Neutrophil (primary cell): ENCODE data around the gene OTUB1.

Experiments used
- H3K27ac ChIP-seq: fragments of 200-600 bp; sonication (generic); 2 replicates; pipeline ENCODE4 v1.5.1; 2016; ENCODE audit warnings: mild to moderate bottlenecking, moderate library complexity
- H3K27me3 ChIP-seq: fragments of 200-600 bp; sonication (generic); 2 replicates; pipeline ENCODE4 v1.6.0; 2016; ENCODE audit warnings: mild to moderate bottlenecking
- H3K36me3 ChIP-seq: fragments of 200-600 bp; sonication (generic); 2 replicates; pipeline ENCODE4 v1.5.1; 2017
- H3K4me1 ChIP-seq, 2 experiments: fragments of 200-600 bp in 1 of 2; sonication (generic) in 1 of 2; 1 replicate in 1 of 2; 2 replicates in 1 of 2; pipeline versions ENCODE4 v1.5.1 to v1.6.1; 2013 to 2016; ENCODE audit warnings: low read depth in 1 of 2, low read length in 1 of 2, mild to moderate bottlenecking in 1 of 2, moderate library complexity in 1 of 2; ENCODE audit not compliant: control insufficient read depth in 1 of 2, insufficient read depth in 1 of 2
- H3K4me3 ChIP-seq, 2 experiments: fragments of 200-600 bp in 1 of 2; sonication (generic) in 1 of 2; 1 replicate in 1 of 2; 2 replicates in 1 of 2; pipeline ENCODE4 v1.5.1; 2013 to 2016; ENCODE audit warnings: low read depth in 1 of 2, low read length in 1 of 2, mild to moderate bottlenecking in 1 of 2, moderate library complexity in 1 of 2
- H3K9me3 ChIP-seq: fragments of 200-600 bp; sonication (generic); 2 replicates; pipeline ENCODE4 v1.5.1; 2016
- CTCF ChIP-seq: fragments of 200-600 bp; sonication (generic); IDR thresholded peaks from 2 replicates; pipeline ENCODE4 v1.5.1; 2016; ENCODE audit warnings: antibody characterized with exemption

OTUB1 gene

DNA sequence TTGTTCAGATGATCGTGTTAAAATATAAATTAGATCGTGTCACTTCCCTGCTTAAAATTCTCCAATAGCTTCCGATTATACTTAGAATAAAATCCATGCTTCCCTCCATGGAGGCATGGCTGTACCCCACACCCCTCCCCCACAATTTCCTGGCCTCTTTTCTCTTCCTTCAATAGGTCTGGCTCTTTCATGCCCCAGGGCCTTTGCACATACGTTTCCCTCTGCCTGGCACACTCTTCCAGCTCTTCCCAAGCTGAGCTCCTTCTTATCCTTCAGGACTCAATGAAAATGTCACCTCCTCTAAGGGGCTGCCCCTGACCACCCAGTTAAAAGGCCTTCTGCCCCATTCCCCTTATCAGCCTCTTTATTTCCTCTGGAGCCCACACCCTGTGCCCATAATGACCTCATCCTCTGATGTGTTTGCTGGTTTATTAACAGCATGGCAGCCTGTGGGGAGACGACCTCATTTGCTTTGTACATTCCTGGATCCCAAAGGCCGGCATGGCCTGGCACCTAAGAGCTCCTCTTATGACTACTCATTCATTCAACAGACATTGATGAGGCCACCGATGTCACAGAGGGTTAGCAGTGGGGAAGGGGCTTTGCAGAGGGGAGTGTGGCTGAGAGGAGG lies 40.5 kb downstream of the OTUB1 start:
- Histone ChIP-seq H3K36me3 (no peaks in the 10 kb centered on the region), H3K27me3 (peaks cover 2% of the 10 kb centered on the region), H3K4me1 (peaks cover 10 to 15% of the 10 kb centered on the region in 2 experiments), H3K9me3 (no peaks in the 10 kb centered on the region), H3K4me3 (no peak overlapping the region), H3K27ac (no peak overlapping the region)
- no peak for TF ChIP-seq CTCF

DNA sequence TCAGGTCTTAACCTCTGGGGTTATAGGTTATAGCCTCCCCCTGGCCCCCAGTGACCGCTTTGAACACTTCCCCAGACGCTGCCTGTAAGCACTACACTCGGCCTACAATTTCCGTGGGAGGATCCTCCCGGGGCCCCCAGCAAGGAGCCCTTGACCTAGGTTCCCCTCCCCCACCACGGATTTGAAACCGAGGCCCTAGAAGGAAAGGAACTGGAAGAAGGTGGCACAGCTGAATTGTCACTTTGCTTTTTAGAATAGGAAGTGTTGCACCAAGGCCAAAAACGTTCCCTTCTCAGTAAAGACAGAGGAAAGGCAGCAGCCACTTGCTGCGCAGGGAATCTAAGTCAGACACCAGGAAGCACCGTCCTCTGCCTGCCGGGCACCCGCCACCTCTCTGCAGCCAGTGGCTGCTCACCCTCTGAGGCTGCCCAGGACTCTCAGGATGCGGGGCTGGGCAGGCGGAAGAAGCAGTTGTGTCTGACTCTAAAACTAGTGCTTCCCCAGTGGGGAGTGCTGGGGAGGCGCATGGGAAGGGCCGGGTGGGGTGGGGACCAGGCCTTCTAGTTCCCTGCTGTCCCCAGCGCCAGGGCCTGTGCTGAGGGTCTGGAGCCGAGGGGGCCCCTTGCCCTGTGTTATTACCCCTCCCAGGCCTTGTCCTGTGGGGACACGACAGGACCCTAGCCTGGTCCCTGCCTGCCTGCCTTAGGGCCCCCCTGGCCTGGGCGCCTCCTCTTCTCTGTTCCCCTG lies 41.6 kb downstream of the OTUB1 start:
- no peaks in the 10 kb centered on the region for H3K9me3 ChIP-seq
- H3K4me1 ChIP-seq: peaks cover 10 to 15% of the 10 kb centered on the region in 2 experiments
- no peak overlapping the region for H3K4me3 ChIP-seq
- H3K27ac ChIP-seq: peak overlapping the region; percentile 5
- no peaks in the 10 kb centered on the region for H3K36me3 ChIP-seq
- no peak for TF ChIP-seq CTCF
- peaks cover 12% of the 10 kb centered on the region for H3K27me3 ChIP-seq

DNA sequence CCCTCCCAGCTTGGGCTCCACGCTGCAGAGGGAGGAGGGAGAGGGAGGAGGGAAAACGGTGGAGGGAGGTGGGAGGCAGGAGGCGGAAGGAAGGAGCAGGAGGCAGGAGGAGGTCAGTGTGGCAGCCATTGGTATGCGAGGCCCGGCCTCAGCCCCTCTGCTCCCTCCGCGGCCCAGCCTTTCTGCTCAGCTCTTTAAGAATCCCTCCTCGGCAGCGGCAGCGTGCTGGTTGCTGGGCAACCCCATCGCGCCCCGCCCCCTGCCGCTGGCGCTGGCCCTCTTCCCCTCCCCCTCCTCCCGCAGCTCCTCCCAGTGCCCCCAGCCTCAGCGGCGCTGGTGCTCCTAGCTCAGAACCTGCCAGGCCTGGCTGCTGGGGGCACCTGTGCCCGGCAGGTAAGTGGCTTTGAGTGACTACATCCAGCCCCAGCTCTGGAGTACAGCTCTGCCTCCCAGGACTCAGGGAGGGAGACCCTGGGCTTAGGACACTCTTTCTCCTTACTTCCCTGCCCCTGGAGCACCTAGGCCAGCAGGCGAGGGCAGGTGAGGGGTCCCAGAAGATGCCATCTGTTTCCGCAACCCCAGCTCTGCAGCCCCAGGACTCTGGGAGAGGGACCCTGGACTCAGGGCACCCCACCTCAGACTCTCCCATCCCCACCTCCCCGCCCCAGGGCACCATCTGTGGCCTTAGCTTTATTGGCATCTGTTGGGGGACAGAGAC lies 42.3 kb downstream of the OTUB1 start:
- no peak overlapping the region for H3K27ac ChIP-seq
- H3K4me1 ChIP-seq: peaks cover 10 to 15% of the 10 kb centered on the region in 2 experiments
- H3K36me3 ChIP-seq: no peaks in the 10 kb centered on the region
- H3K27me3 ChIP-seq: peaks cover 20% of the 10 kb centered on the region
- H3K4me3 ChIP-seq: peak overlapping the region in 1 of 2 experiments; percentile 36
- H3K9me3 ChIP-seq: no peaks in the 10 kb centered on the region
- TF ChIP-seq CTCF: no peak

DNA sequence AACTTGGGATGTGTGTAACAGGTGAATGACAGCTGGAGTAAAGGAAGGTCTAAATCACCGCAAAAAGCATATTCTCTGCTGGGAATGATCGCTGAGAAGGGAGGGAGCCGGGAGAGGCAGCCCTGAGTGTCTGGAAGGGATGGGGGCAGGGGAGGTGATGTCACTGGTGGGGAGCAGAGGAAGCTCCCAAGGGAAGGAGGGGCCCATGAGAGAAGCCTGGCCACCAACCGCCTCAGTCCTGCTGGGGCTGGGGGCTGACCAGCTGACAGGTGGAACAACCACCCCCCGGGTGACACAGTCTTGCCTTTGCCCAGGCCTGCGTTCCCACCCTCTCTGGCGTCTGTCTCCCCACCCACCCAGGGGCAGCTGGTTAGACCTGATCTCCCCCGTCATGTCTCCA lies 43.5 kb downstream of the OTUB1 start:
- H3K9me3 ChIP-seq: no peaks in the 10 kb centered on the region
- no peaks in the 10 kb centered on the region for H3K36me3 ChIP-seq
- H3K4me1 ChIP-seq: peaks cover 10 to 15% of the 10 kb centered on the region in 2 experiments
- H3K27ac ChIP-seq: no peak overlapping the region
- peaks cover 32% of the 10 kb centered on the region for H3K27me3 ChIP-seq
- H3K4me3 ChIP-seq: no peak overlapping the region
- TF ChIP-seq CTCF: no peak

DNA sequence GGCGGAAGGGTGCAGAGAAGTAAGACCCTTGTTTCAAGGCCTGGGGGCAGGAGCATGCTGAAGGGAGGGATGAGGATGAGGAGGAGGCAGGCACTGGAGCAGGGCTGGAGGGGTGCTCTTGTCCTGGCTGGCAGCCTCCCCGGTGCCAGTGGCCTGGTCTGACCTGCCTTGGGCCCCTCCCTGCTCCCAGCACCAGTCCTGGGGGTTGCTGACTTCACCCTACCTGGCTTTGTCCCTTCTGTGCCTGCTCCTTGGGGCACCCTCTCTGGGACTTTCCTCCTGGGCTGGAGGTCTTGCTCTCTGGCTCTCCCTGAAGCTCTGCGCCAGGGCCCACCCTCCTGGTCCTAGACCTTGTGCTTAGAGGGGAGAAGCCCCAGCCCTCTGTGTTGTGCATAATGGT lies 44.8 kb downstream of the OTUB1 start:
- Histone ChIP-seq H3K4me1 (peaks cover 10 to 15% of the 10 kb centered on the region in 2 experiments), H3K27me3 (peaks cover 42% of the 10 kb centered on the region), H3K27ac (no peak overlapping the region), H3K4me3 (no peak overlapping the region), H3K36me3 (no peaks in the 10 kb centered on the region), H3K9me3 (no peaks in the 10 kb centered on the region)
- TF ChIP-seq CTCF: no peak
